PC-3 (cell line): ENCODE measurements around the gene BPIFB4.

Experiments
- EZH2 ChIP-seq: fragments of 300-600 bp; sonication (generic); IDR thresholded peaks from one replicate; pipeline ENCODE4 v1.6.1; 2017; ENCODE audit warnings: antibody characterized with exemption, mild to moderate bottlenecking, low read length; ENCODE audit not compliant: unreplicated experiment
- EZH2phosphoT487 ChIP-seq: fragments of 300-600 bp; sonication (generic); IDR thresholded peaks from 2 replicates; pipeline ENCODE4 v1.6.1; 2018; ENCODE audit warnings: mild to moderate bottlenecking, antibody characterized with exemption, low read length, borderline replicate concordance
- TF ChIP-seq, protein P1 (sequence below): fragments of 300-600 bp; sonication (generic); conservative IDR thresholded peaks from 2 replicates; pipeline ENCODE4 v1.5.1; 2017; ENCODE audit warnings: antibody characterized with exemption, low read depth, mild to moderate bottlenecking, low read length

DNA sequence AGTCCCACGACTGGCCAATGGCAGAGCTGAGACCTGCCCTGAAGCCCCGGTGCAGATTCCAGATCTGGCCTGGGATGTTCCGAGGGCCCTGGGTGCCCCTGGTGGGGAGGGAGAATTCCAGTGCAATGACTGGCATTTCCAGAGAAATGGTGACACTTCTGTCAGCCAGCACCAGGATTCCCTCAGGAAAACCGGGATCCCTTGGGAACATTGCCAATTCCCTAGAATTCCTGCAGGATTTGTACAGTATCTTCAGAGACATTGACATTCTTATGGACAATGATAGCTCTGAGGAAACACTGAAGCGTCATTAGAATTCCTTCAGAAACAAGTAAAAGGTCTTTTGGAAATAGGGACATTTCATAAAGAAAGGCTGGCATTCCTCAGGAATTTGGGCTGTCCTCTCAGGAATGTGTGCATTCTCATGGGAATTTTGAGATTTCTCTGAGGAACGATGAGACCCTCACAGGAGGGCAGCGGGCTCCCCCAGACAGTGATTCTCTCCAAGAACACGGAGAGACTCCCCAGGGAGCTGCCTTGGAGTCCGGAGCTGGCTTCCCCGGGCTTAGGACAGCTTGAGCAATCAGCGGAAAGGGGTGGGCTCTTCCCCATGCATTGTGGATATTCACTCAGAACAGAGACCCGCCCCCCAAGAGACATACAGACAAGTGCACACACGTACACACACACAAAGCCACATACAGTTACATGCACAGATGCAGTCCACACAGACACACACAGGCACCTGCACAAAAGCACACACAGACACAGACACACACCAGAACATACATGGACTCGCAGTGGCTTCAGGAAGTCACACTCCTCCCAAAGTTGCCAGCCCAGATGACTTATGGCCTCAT lies 53.3 kb downstream of the BPIFB4 start:
- TF ChIP-seq, protein P1, sequence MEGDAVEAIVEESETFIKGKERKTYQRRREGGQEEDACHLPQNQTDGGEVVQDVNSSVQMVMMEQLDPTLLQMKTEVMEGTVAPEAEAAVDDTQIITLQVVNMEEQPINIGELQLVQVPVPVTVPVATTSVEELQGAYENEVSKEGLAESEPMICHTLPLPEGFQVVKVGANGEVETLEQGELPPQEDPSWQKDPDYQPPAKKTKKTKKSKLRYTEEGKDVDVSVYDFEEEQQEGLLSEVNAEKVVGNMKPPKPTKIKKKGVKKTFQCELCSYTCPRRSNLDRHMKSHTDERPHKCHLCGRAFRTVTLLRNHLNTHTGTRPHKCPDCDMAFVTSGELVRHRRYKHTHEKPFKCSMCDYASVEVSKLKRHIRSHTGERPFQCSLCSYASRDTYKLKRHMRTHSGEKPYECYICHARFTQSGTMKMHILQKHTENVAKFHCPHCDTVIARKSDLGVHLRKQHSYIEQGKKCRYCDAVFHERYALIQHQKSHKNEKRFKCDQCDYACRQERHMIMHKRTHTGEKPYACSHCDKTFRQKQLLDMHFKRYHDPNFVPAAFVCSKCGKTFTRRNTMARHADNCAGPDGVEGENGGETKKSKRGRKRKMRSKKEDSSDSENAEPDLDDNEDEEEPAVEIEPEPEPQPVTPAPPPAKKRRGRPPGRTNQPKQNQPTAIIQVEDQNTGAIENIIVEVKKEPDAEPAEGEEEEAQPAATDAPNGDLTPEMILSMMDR: no peak
- TF ChIP-seq EZH2: no peak
- TF ChIP-seq EZH2phosphoT487: no peak
